CD4-positive, CD25-positive, alpha-beta regulatory T cell (primary cell): ENCODE measurements around the gene NOX5. TPM values are rescaled to one million over a fixed set of nuclear protein-coding genes. Genes with fewer than 3 reads are reported as not detected.

ENCODE experiments used
- ATAC-seq, 2 donors: fragments of 150-1000 bp; cut with Tn5 transposase; one replicate each; pipeline ENCODE4 v1.10.0; 2021; ENCODE audit warnings: low read depth in 2 of 2, moderate number of reproducible peaks in 2 of 2, moderate library complexity in 1 of 2
- DNase-seq, 3 donors: peaks; one replicate each; pipeline versions ENCODE4 v3.0.0 to v3.0.0-alpha.2; 2012 to 2022; ENCODE audit warnings: mixed read lengths in 1 of 3
- H3K27ac ChIP-seq: one replicate; pipeline ENCODE4 v1.7.0; 2013; ENCODE audit warnings: mild to moderate bottlenecking, low read length; ENCODE audit not compliant: insufficient read depth, poor library complexity, severe bottlenecking
- H3K27me3 ChIP-seq: one replicate; pipeline ENCODE4 v1.7.0; 2013; ENCODE audit warnings: low read length; ENCODE audit not compliant: control insufficient read depth, insufficient read depth
- H3K36me3 ChIP-seq: one replicate; pipeline ENCODE4 v1.7.0; 2013; ENCODE audit warnings: mild to moderate bottlenecking, low read length, moderate library complexity; ENCODE audit not compliant: control insufficient read depth, insufficient read depth
- H3K4me1 ChIP-seq: 2 replicates; pipeline ENCODE4 v1.7.0; 2013; ENCODE audit warnings: mild to moderate bottlenecking, low read length; ENCODE audit not compliant: insufficient read depth, control insufficient read depth, poor library complexity, severe bottlenecking
- H3K4me3 ChIP-seq: one replicate; pipeline ENCODE4 v1.7.0; 2013; ENCODE audit warnings: low read depth, mild to moderate bottlenecking, low read length, moderate library complexity
- H3K9me3 ChIP-seq, 2 experiments: 1 replicate in 1 of 2; 2 replicates in 1 of 2; pipeline ENCODE4 v1.7.0; 2013; ENCODE audit warnings: low read length in 2 of 2, mild to moderate bottlenecking in 1 of 2, moderate library complexity in 1 of 2; ENCODE audit not compliant: control insufficient read depth in 2 of 2
- H3K27ac Mint-ChIP-seq, 3 donors: one replicate each; pipeline ENCODE4 v1.8.0; 2020 to 2022; ENCODE audit warnings: mild to moderate bottlenecking in 3 of 3, mixed read lengths in 3 of 3, moderate library complexity in 2 of 3
- H3K27me3 Mint-ChIP-seq: one replicate; pipeline ENCODE4 v1.8.0; 2022; ENCODE audit warnings: mild to moderate bottlenecking, mixed read lengths
- H3K36me3 Mint-ChIP-seq: one replicate; pipeline ENCODE4 v1.8.0; 2020; ENCODE audit warnings: mixed read lengths
- H3K4me1 Mint-ChIP-seq, 4 donors: one replicate each; pipeline ENCODE4 v1.8.0; 2020 to 2022; ENCODE audit warnings: mixed read lengths in 4 of 4, mild to moderate bottlenecking in 1 of 4
- H3K4me3 Mint-ChIP-seq, 4 donors: one replicate each; pipeline ENCODE4 v1.8.0; 2020 to 2022; ENCODE audit warnings: mild to moderate bottlenecking in 4 of 4, mixed read lengths in 4 of 4, moderate library complexity in 3 of 4
- H3K9me3 Mint-ChIP-seq, 7 donors: one replicate each; pipeline ENCODE4 v1.8.0; 2020 to 2022; ENCODE audit warnings: mixed read lengths in 7 of 7, mild to moderate bottlenecking in 3 of 7, moderate library complexity in 2 of 7
- polyA plus RNA-seq, 4 donors: library from polyadenylated mRNA; unstranded; fragments of 300-500 nt; fragmentation: Illumina TruSeq; gene quantifications; one replicate each; pipeline ENCODE4 v1.2.3, GENCODE V29; 2021
- total RNA-seq: library from RNA; stranded (reverse); gene quantifications from one replicate; pipeline ENCODE4 v1.2.3, GENCODE V29; 2022

The NOX5 gene
- total and polyA plus RNA-seq, 5 donors from 2014 or later = not detected

- Mint-ChIP-seq H3K27me3 (peaks cover 25% of the 10 kb centered on the region), H3K9me3 (peaks cover 0 to 4% (median 0%) of the 10 kb centered on the region in 7 donors), H3K4me3 (no peak overlapping the region), H3K4me1 (peaks cover 4 to 16% (median 7%) of the 10 kb centered on the region in 4 donors), H3K36me3 (peaks cover 4% of the 10 kb centered on the region), H3K27ac (no peak overlapping the region)
- Histone ChIP-seq H3K9me3 (no peaks in the 10 kb centered on the region), H3K27ac (no peak overlapping the region), H3K36me3 (no peaks in the 10 kb centered on the region), H3K4me3 (no peak overlapping the region), H3K4me1 (peaks cover 13% of the 10 kb centered on the region), H3K27me3 (peaks cover 2% of the 10 kb centered on the region)
- ATAC-seq (no peak), DNase-seq (no peak)
These were observed 55.5 kb downstream of the NOX5 start for GRCh38 chr15:69069996-69070395.

- no peak for ATAC-seq
- no peak for DNase-seq
These were observed 55.9 kb downstream of the NOX5 start for GRCh38 chr15:69070396-69070795.

GRCh38 chr15:69071260-69071659 is 56.8 kb downstream of the NOX5 start:
- H3K4me3 Mint-ChIP-seq = no peak overlapping the region
- H3K4me1 ChIP-seq = peaks cover 13% of the 10 kb centered on the region
- H3K9me3 Mint-ChIP-seq = peaks cover 0 to 4% (median 0%) of the 10 kb centered on the region in 7 donors
- H3K4me3 ChIP-seq = no peak overlapping the region
- H3K36me3 Mint-ChIP-seq = peaks cover 4% of the 10 kb centered on the region
- peaks cover 26% of the 10 kb centered on the region for H3K27me3 Mint-ChIP-seq
- H3K27me3 ChIP-seq = peaks cover 4% of the 10 kb centered on the region
- DNase-seq = no peak
- H3K27ac ChIP-seq = no peak overlapping the region
- ATAC-seq = no peak
- no peaks in the 10 kb centered on the region for H3K36me3 ChIP-seq
- no peaks in the 10 kb centered on the region for H3K9me3 ChIP-seq
- H3K27ac Mint-ChIP-seq = no peak overlapping the region
- H3K4me1 Mint-ChIP-seq = peaks cover 4 to 18% (median 8%) of the 10 kb centered on the region in 4 donors

More at GRCh38 chr15:69070396-69070795, 55.9 kb downstream of the NOX5 start:
- H3K4me1 Mint-ChIP-seq = peaks cover 4 to 18% (median 8%) of the 10 kb centered on the region in 4 donors
- Histone ChIP-seq H3K27me3 (peaks cover 4% of the 10 kb centered on the region), H3K4me3 (no peak overlapping the region), H3K9me3 (no peaks in the 10 kb centered on the region), H3K27ac (no peak overlapping the region), H3K4me1 (peaks cover 13% of the 10 kb centered on the region), H3K36me3 (no peaks in the 10 kb centered on the region)
- peaks cover 0 to 4% (median 0%) of the 10 kb centered on the region in 7 donors for H3K9me3 Mint-ChIP-seq
- H3K4me3 Mint-ChIP-seq = no peak overlapping the region
- H3K27ac Mint-ChIP-seq = no peak overlapping the region
- H3K27me3 Mint-ChIP-seq = peaks cover 26% of the 10 kb centered on the region
- peaks cover 4% of the 10 kb centered on the region for H3K36me3 Mint-ChIP-seq

GRCh38 chr15:69072906-69073305 is 58.4 kb downstream of the NOX5 start:
- Histone ChIP-seq H3K27me3 (peaks cover 4% of the 10 kb centered on the region), H3K36me3 (no peaks in the 10 kb centered on the region), H3K27ac (no peak overlapping the region), H3K4me3 (no peak overlapping the region), H3K4me1 (peaks cover 13% of the 10 kb centered on the region), H3K9me3 (no peaks in the 10 kb centered on the region)
- H3K27ac Mint-ChIP-seq = no peak overlapping the region
- H3K36me3 Mint-ChIP-seq = peaks cover 4% of the 10 kb centered on the region
- H3K4me1 Mint-ChIP-seq = peaks cover 4 to 18% (median 8%) of the 10 kb centered on the region in 4 donors
- H3K9me3 Mint-ChIP-seq = peaks cover 0 to 4% (median 0%) of the 10 kb centered on the region in 7 donors
- H3K4me3 Mint-ChIP-seq = peak overlapping the region in 1 of 4 donors; percentile 43
- DNase-seq (no peak), ATAC-seq (no peak)
- H3K27me3 Mint-ChIP-seq = peaks cover 26% of the 10 kb centered on the region

GRCh38 chr15:69074001-69074842 is 59.7 kb downstream of the NOX5 start:
- Histone ChIP-seq H3K9me3 (no peaks in the 10 kb centered on the region), H3K27me3 (peaks cover 4% of the 10 kb centered on the region), H3K36me3 (no peaks in the 10 kb centered on the region), H3K4me3 (peak overlapping the region; percentile 51), H3K4me1 (peaks cover 13% of the 10 kb centered on the region), H3K27ac (no peak overlapping the region)
- H3K27ac Mint-ChIP-seq = no peak overlapping the region
- H3K4me1 Mint-ChIP-seq = peaks cover 4 to 18% (median 8%) of the 10 kb centered on the region in 4 donors
- peak overlapping the region; percentile 10 to 86 (median 64) for H3K4me3 Mint-ChIP-seq
- peaks cover 4% of the 10 kb centered on the region for H3K36me3 Mint-ChIP-seq
- DNase-seq (no peak), ATAC-seq (peak in 1 of 2 donors; percentile 31)
- H3K27me3 Mint-ChIP-seq = peaks cover 22% of the 10 kb centered on the region
- peaks cover 0 to 4% (median 0%) of the 10 kb centered on the region in 7 donors for H3K9me3 Mint-ChIP-seq

- Histone ChIP-seq H3K9me3 (no peaks in the 10 kb centered on the region), H3K27ac (no peak overlapping the region), H3K36me3 (no peaks in the 10 kb centered on the region), H3K27me3 (peaks cover 4% of the 10 kb centered on the region), H3K4me1 (peaks cover 13% of the 10 kb centered on the region), H3K4me3 (peak overlapping the region; percentile 51)
- Mint-ChIP-seq H3K36me3 (peaks cover 4% of the 10 kb centered on the region), H3K27me3 (peaks cover 22% of the 10 kb centered on the region), H3K4me3 (peak overlapping the region in 3 of 4 donors; percentile 62 to 86 (median 65)), H3K27ac (no peak overlapping the region), H3K9me3 (peaks cover 0 to 4% (median 0%) of the 10 kb centered on the region in 7 donors), H3K4me1 (peaks cover 4 to 18% (median 11%) of the 10 kb centered on the region in 4 donors)
- no peak for DNase-seq
- ATAC-seq = no peak
These were observed 60.3 kb downstream of the NOX5 start for GRCh38 chr15:69074843-69075224.

GRCh38 chr15:69075440-69075839 is 60.9 kb downstream of the NOX5 start:
- H3K27me3 Mint-ChIP-seq = peaks cover 22% of the 10 kb centered on the region
- H3K4me1 Mint-ChIP-seq = peaks cover 4 to 18% (median 11%) of the 10 kb centered on the region in 4 donors
- H3K36me3 Mint-ChIP-seq = peaks cover 4% of the 10 kb centered on the region
- ATAC-seq (no peak), DNase-seq (no peak)
- H3K36me3 ChIP-seq = no peaks in the 10 kb centered on the region
- H3K4me3 Mint-ChIP-seq = no peak overlapping the region
- H3K27me3 ChIP-seq = peaks cover 4% of the 10 kb centered on the region
- H3K9me3 ChIP-seq = no peaks in the 10 kb centered on the region
- no peak overlapping the region for H3K4me3 ChIP-seq
- H3K9me3 Mint-ChIP-seq = peaks cover 0 to 4% (median 0%) of the 10 kb centered on the region in 7 donors
- H3K4me1 ChIP-seq = peaks cover 13% of the 10 kb centered on the region
- H3K27ac ChIP-seq = no peak overlapping the region
- H3K27ac Mint-ChIP-seq = no peak overlapping the region
